Measurements from ENCODE around the gene ERN1.

The ERN1 gene

GRCh38 chr17:64002658-64003525 is 127.1 kb downstream of the ERN1 start:
- no peak for TF ChIP-seq TAF1 (IDR thresholded peaks at IDR 0.05; ENCODE audit: borderline replicate concordance, low read depth, low read length)
- no peak for TF ChIP-seq POLR2AphosphoS5 (IDR thresholded peaks at IDR 0.05; ENCODE audit: low read depth, low read length)
- no peak for TF ChIP-seq POLR2A (IDR thresholded peaks at IDR 0.05; ENCODE audit: low read depth, low read length)
- FAIRE-seq: no peak
- DNase-seq (ENCODE audit: insufficient read length): no peak

- DNase-seq (ENCODE audit: insufficient read length): no peak
- no peak for FAIRE-seq
- no peak for TF ChIP-seq POLR2AphosphoS5 (IDR thresholded peaks at IDR 0.05; ENCODE audit: low read depth, low read length)
These were observed 128.0 kb downstream of the ERN1 start for GRCh38 chr17:64001763-64002529.

- FAIRE-seq (no peak), DNase-seq (ENCODE audit: insufficient read length) (no peak)
- TF ChIP-seq POLR2A (IDR thresholded peaks at IDR 0.05; ENCODE audit: low read depth, low read length) (no peak), TAF1 (IDR thresholded peaks at IDR 0.05; ENCODE audit: borderline replicate concordance, low read depth, low read length) (no peak), POLR2AphosphoS5 (IDR thresholded peaks at IDR 0.05; ENCODE audit: low read depth, low read length) (no peak)
These were observed 128.8 kb downstream of the ERN1 start for GRCh38 chr17:64001091-64001579.

- TF ChIP-seq POLR2A (IDR thresholded peaks at IDR 0.05; ENCODE audit: low read depth, low read length) (no peak), POLR2AphosphoS5 (IDR thresholded peaks at IDR 0.05; ENCODE audit: low read depth, low read length) (peak; percentile 50; the same call in 1 of the 2 replicates)
- FAIRE-seq (peak; percentile 46), DNase-seq (ENCODE audit: insufficient read length) (no peak)
These were observed 130.0 kb downstream of the ERN1 start for GRCh38 chr17:63999680-64000531.

- no peak for TF ChIP-seq TAF1 (IDR thresholded peaks at IDR 0.05; ENCODE audit: borderline replicate concordance, low read depth, low read length)
- no peak for TF ChIP-seq POLR2AphosphoS5 (IDR thresholded peaks at IDR 0.05; ENCODE audit: low read depth, low read length)
- TF ChIP-seq POLR2A (IDR thresholded peaks at IDR 0.05; ENCODE audit: low read depth, low read length): no peak
- FAIRE-seq: no peak
- no peak for DNase-seq (ENCODE audit: insufficient read length)
These were observed 130.9 kb downstream of the ERN1 start for GRCh38 chr17:63998721-63999679.

GRCh38 chr17:63998050-63998720 is 131.8 kb downstream of the ERN1 start, which contains the start of gene PRR29:
Gene PRR29 (plus strand): TSS chr17:63998351. CDS start chr17:63998365, 14 bp downstream.
- peak; percentile 99 for FAIRE-seq
- peak; percentile 92 for DNase-seq (ENCODE audit: insufficient read length)
- TF ChIP-seq POLR2AphosphoS5 (IDR thresholded peaks at IDR 0.05; ENCODE audit: low read depth, low read length): no peak
- no peak for TF ChIP-seq TAF1 (IDR thresholded peaks at IDR 0.05; ENCODE audit: borderline replicate concordance, low read depth, low read length)
- no peak for TF ChIP-seq POLR2A (IDR thresholded peaks at IDR 0.05; ENCODE audit: low read depth, low read length)

- no peak for DNase-seq (ENCODE audit: insufficient read length)
- no peak for FAIRE-seq
- TF ChIP-seq POLR2A (IDR thresholded peaks at IDR 0.05; ENCODE audit: low read depth, low read length): no peak
- TF ChIP-seq POLR2AphosphoS5 (IDR thresholded peaks at IDR 0.05; ENCODE audit: low read depth, low read length): no peak
- TF ChIP-seq TAF1 (IDR thresholded peaks at IDR 0.05; ENCODE audit: borderline replicate concordance, low read depth, low read length): no peak
These were observed 132.4 kb downstream of the ERN1 start for GRCh38 chr17:63997341-63998048.

- FAIRE-seq: no peak
- no peak for DNase-seq (ENCODE audit: insufficient read length)
- TF ChIP-seq POLR2AphosphoS5 (IDR thresholded peaks at IDR 0.05; ENCODE audit: low read depth, low read length) (no peak), TAF1 (IDR thresholded peaks at IDR 0.05; ENCODE audit: borderline replicate concordance, low read depth, low read length) (no peak), POLR2A (IDR thresholded peaks at IDR 0.05; ENCODE audit: low read depth, low read length) (no peak)
These were observed 133.3 kb downstream of the ERN1 start for GRCh38 chr17:63996430-63997182.

- DNase-seq (ENCODE audit: insufficient read length) (no peak), FAIRE-seq (no peak)
- TF ChIP-seq POLR2AphosphoS5 (IDR thresholded peaks at IDR 0.05; ENCODE audit: low read depth, low read length) (no peak), POLR2A (IDR thresholded peaks at IDR 0.05; ENCODE audit: low read depth, low read length) (no peak), TAF1 (IDR thresholded peaks at IDR 0.05; ENCODE audit: borderline replicate concordance, low read depth, low read length) (no peak)
These were observed 134.3 kb downstream of the ERN1 start for GRCh38 chr17:63995626-63996025.

Measured in GM12892 (cell line).